ENCODE results near the gene ITPR3. TPM values are rescaled to one million over a fixed set of nuclear protein-coding genes. Genes with fewer than 3 reads are reported as not detected.

The ITPR3 gene
- total RNA-seq, 2 donors from 2014 or later = 15.6 to 17.1 TPM

DNA sequence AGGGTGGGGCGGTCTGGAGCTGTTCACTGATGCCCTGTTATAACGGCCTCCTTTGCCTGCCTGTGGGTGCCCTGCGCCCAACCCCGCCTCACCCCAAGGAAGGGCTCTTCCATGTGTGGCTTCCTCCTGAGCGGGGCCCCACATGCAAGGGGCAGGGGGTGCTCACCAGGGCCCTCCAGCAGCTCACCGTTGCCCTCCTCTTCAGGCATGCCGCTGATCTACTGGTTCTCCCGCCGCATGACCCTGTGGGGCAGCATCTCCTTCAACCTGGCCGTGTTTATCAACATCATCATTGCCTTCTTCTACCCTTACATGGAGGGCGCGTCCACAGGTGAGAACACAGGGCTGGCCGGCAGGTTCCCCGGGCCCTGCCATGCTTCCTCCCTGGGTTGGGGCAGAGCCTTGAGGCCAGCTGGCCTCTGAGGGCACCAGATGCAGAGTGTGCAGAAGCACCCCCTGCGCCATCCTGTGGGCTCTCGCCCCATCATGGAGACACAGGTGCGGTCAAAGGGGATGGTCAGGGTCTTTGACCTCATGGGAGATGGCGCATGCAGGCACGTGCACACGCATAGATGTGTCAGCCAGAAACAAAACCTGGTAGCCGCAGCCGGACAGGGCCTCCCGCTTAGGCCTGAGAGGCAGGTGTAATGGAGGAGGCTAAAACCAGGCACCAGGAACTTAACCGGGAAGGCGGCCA lies 67.5 kb downstream of the ITPR3 start:
- DNase-seq (ENCODE audit: low spot score) = no peak
- intact Hi-C loops (cut with DNase I) = no loop called here

DNA sequence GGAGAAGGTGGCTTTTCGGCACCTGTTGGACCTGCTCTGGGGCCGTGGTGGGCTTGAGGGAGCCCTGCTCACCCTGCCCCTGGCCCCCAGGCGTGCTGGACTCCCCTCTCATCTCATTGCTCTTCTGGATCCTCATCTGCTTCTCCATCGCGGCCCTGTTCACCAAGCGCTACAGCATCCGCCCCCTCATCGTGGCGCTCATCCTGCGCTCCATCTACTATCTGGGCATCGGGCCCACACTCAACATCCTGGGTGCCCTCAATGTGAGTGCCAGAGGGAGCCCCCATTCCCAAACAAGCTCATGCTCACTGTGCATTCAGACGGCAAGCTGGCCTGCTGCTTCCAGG lies 68.0 kb downstream of the ITPR3 start:
- intact Hi-C loops (cut with DNase I) = no loop called here
- no peak for DNase-seq (ENCODE audit: low spot score)

DNA sequence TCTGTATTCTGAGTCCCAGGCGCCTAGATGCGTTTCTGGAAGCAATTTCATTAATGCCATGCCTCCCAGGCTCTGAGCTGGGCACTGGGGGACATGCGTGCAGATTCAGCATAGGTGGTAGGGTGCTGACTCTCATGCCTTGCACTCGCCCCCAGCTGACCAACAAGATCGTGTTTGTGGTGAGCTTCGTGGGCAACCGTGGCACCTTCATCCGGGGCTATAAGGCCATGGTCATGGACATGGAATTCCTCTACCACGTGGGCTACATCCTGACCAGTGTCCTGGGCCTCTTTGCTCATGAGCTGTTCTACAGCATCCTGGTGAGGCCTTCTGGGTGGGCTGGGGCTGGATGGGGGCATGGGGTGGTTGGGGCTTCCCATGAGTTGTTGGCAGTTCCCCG lies 68.8 kb downstream of the ITPR3 start:
- intact Hi-C loops (cut with DNase I) = no loop called here
- DNase-seq (ENCODE audit: low spot score) = no peak

DNA sequence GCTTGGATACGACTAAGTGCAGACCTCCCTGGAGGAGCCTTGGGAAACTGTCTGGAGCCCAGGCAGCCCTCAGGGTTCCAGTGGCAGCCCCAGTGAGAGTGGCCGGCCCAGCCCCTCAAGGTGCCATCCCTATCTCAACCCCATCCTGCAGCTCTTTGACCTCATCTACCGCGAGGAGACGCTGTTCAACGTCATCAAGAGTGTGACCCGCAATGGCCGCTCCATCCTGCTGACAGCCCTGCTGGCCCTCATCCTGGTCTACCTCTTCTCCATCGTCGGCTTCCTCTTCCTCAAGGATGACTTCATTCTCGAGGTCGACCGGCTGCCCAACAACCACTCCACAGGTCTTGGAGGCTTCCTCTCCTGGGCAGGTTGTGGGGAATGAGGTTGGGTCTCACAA lies 69.6 kb downstream of the ITPR3 start:
- DNase-seq (ENCODE audit: low spot score) = no peak
- intact Hi-C loops (cut with DNase I) = loop anchor here in 1 of 2 donors (1.0 kb wide), 1 partner anchor 113 kb away; no protein-coding TSS in a partner anchor

DNA sequence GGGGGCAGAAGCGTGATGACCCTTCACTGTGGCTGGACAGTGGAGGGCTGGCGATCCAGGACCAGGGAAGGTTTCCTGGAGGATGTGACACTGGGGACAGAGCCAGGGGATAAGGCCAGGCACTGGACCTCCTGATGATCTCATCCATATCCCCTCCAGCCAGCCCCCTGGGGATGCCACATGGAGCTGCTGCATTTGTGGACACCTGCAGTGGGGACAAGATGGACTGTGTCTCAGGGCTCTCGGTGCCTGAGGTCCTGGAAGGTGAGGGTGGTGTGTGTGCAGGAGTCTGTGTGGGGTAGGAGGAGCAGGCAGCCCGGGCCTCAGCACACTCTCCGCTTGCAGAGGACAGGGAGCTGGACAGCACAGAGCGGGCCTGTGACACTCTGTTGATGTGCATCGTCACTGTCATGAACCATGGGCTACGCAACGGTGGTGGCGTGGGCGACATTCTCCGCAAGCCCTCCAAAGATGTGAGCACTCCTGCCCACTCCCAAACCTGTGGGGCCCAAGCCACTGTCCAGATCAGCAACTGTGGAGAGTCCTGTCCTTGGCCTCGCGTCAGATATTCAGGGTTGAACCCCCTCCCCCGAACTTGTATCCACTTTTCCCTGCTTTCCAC lies 70.4 kb downstream of the ITPR3 start:
- intact Hi-C loops (cut with DNase I) = loop anchor here in 1 of 2 donors (1.0 kb wide), 1 partner anchor 114 kb away; no protein-coding TSS in a partner anchor
- DNase-seq (ENCODE audit: low spot score) = no peak

DNA sequence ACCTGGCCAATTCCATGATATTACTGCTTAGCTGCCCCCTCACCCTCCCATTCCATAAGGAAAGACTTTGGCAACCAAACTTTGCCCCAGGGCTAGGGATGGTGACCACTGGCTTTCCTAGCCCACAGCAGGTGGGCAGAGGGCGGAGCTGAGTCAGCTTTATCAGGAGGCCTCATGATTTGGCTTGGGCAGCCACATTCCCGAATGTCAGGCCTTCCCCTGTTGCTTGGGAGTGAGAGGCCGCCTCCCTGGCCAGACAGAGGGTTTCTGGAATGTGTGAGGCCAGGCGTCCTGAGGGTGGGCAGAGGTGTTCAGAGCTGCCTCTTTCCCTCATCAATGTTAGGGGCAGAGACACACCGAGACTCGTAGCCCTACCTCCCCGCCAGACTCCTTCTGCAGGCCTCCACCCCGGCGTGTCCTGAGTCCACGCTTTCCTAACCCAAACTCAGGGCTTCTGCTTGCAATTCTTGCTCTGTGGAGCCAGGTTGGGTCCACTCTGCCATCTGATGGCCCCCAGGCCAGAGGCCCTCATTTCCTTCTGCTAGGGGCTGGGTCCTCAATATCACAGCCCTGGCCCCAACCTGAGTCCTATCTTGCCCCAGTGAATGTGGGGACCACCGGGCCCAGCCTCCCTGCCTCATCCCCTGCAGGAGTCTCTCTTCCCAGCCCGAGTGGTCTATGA lies 71.1 kb downstream of the ITPR3 start:
- DNase-seq (ENCODE audit: low spot score) = no peak
- intact Hi-C loops (cut with DNase I) = no loop called here

DNA sequence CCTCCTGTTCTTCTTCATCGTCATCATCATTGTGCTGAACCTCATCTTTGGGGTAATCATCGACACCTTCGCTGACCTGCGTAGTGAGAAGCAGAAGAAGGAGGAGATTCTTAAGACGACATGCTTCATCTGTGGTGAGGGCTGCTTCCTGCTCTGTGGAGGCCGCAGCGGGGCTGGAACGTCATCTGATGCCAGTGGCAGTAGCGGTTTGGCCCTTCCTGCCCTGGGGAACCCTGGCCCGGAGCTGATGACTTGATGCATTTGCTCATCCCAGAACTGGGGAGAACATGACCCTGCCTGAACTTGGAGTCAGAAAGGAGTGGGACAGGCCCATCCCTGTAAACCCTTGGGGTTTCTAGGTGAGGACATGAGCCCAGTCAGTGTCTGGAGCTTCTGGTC lies 71.6 kb downstream of the ITPR3 start:
- DNase-seq (ENCODE audit: low spot score) = no peak
- intact Hi-C loops (cut with DNase I) = no loop called here

DNA sequence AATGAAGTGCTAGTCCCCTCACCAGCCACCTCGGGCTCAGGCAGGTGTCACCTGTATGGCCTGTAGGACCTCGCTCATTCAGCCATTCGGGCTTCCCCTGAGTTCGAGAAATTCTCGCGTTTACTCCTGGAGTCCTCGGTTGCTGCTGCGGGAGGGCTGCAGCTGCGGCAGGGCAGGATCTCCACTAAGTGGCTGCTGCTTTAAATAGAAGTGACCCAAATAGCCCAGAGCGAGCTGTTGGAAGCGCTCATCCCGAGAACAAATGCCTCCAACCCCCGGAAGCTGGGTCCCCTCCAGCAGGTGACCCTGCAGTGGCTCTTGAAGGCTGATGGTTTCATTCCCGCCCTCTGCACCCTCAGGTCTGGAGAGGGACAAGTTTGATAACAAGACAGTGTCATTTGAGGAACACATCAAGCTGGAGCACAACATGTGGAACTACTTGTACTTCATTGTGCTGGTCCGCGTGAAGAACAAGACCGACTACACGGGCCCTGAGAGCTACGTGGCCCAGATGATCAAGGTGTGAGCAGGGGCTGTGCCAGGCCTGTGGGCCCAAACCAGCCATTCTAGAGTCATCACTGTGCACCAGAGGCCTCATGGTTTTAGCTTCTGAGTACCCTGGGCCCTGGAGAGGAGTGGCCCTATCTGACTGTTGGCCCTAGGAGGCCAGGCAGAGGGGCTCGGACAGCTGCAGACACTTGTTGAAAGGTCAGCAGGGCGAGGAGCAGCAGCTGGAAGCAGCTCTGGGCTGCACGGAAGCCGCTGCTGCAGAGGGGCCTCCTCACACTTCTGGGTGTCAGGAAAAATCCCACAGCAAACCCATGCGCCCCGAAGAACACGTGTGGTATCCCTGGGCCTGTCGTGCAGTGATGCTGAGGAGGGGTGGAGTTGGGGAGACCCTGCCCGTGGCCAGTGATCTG lies 72.3 kb downstream of the ITPR3 start:
- DNase-seq (ENCODE audit: low spot score) = no peak
- intact Hi-C loops (cut with DNase I) = no loop called here

DNA sequence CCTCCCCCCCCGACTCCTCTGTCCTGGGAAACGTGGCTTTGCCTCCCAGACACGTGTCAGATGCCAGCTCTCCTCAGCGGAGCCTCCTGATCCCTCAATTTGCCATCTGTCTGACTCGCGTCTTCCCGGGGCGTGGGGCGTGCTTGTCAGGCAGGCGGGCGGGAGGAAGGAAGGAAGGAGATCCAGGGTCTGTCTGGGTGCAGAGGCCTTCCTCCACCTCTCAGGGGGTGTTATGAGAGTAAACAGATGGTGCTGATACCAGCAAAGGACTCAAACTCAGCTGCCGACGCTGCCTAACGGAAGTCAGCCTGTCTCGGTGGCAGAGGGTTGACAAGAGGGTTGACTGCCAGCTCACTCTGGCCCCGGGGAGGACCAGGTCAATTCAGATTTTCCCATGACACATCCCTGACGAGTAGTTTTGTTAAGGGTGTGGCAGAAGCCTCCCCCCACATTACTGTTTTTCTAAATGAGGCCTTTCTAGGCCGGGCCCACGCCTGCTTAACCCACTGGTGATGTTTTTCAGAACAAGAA lies 73.3 kb downstream of the ITPR3 start:
- intact Hi-C loops (cut with DNase I) = no loop called here
- no peak for DNase-seq (ENCODE audit: low spot score)

DNA sequence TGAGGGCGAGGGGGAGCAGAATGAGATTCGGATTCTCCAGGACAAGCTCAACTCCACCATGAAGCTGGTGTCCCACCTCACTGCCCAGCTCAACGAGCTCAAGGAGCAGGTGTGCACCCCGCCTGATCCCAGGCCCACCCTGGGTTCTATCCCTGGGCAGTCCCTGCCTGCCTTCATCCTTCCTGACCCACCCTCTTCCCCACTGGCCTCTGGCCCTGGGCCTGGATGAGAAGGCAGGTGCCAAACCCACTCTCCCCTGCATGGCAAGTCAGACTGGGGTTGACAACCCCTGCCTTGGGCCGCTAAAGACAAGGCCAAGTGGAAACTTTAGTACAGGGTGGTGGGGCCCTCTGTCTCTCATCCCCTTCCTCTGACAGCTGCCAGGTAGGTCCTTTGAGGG lies 73.9 kb downstream of the ITPR3 start:
- intact Hi-C loops (cut with DNase I) = no loop called here
- DNase-seq (ENCODE audit: low spot score) = no peak

DNA sequence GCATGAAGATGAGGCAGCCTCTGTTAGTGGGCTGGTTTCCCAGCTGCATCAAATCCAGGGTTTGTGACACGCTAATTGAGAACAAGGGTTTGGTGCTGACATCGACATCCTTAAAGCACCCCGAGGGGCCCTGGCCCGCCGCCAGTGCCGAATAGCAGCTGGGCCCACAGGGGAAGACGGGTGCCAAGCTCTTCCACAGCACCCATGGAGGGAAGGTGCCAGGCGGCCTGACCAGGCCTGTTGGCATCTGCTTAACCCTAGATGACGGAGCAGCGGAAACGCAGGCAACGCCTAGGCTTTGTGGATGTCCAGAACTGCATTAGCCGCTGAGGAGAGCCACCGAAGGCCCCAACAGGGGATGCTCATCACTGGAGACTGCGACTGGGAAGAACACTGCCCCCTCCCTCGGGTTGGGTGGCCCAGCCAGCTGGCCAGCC lies 74.3 kb downstream of the ITPR3 start:
- intact Hi-C loops (cut with DNase I) = no loop called here

DNA sequence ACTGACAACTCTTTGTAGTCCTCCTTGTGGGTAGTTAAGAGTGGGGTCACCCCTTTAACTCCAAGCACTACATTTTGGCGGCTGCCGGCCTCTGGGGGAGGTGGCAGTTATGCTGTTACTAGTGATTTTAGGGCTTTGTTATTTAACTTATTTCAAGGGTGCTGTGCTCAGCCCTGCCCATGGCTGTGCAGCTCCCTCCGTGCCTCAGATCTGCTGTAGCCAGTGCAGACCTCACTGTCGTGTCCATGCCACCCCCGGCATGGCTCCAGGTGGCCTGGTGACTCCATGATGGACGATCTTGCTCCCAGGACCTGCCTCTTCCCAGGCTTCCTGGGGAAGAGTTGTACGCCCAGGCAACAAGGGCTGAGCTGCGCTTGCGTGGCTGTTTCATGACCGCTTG lies 75.0 kb downstream of the ITPR3 start:
- intact Hi-C loops (cut with DNase I) = no loop called here
- DNase-seq (ENCODE audit: low spot score) = no peak

More for the DNA sequence above, 74.3 kb downstream of the ITPR3 start:
- DNase-seq (ENCODE audit: low spot score) = no peak

DNA sequence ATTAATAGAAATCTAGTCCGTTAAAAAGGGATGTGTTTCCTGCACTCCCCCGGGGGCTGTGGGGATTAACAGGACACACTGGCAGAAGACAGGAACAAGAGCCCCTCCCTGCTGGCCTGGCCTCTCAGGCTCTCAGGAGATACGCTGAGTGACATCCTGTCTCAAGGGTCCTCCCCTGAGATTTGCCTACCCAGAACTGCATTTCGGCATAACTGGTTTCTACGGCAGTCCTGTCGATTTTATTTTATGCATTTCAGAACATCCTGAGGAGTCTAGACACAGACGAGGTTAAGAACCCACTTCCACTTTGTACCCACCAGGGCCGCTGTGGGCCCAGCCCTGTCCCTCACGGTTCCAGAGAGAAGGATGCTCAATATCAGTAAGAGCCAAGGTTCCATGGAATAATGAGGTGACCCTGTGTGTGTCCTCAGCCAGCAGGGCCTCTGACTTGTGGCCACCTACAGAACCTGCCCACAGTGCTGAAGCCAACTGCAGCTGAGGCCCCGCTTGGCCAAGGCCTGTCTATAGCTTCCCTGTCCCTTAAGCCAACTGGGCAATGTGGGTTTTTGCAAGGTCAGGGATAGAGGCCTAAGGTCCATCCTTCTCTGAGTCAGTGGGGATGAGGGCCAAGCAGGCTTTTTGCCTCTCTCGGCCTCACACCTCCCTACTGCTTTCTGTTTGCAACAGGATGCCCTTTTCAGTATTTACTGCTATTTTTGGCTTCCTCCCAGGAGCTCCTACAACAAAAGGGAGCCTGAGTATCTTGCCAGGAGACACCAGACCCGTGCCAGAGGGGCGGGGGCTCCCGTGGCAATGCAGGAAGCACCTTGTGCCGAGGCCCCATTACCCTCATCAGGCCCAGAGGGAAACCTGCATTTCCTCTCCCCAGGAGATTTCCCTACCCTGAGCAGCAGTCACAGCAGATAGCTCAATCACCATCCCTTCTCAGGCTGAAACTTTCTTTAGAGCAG lies 75.7 kb downstream of the ITPR3 start:
- intact Hi-C loops (cut with DNase I) = no loop called here

DNA sequence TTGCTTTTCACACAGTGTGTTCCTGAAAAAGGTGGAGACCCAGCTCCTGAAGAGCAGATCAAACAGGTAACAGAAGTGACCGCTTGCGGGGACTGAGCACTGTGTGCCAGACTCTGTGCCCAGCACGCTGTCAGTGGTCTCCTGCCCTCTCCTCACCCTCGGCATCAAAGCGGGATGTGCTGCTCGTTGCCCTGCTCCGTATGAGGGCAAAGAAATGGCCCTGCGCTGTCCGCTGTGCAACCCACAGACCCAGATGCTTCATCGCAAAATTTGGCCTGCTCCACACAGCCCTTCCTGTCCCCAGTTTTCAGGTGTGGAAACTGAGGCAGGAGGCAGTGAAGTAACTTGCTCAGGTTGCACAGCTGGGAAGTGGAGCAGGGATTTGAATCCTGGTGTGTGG lies 76.7 kb downstream of the ITPR3 start:
- no peak for DNase-seq (ENCODE audit: low spot score)
- intact Hi-C loops (cut with DNase I) = no loop called here

More for the DNA sequence above, 75.7 kb downstream of the ITPR3 start:
- DNase-seq (ENCODE audit: low spot score) = no peak

DNA sequence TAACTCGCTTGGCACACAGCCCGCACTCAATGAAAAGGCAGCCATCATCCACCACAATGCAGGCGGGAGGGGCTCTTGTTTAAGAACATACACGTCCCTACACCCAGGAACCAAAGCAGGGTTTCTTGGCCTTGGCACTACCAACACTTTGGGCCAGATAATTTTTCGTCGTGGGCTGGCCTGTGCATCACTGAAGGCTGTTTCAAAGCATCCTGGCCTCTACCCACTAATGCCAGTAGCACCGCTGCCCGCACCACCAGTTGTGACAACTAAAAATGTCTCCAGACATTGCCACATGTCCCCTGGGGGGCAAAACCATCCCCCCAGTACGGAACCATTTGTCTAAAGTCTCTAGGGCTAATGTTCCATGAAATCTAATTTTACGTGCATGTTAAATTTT lies 77.4 kb downstream of the ITPR3 start:
- intact Hi-C loops (cut with DNase I) = no loop called here
- no peak for DNase-seq (ENCODE audit: low spot score)

DNA sequence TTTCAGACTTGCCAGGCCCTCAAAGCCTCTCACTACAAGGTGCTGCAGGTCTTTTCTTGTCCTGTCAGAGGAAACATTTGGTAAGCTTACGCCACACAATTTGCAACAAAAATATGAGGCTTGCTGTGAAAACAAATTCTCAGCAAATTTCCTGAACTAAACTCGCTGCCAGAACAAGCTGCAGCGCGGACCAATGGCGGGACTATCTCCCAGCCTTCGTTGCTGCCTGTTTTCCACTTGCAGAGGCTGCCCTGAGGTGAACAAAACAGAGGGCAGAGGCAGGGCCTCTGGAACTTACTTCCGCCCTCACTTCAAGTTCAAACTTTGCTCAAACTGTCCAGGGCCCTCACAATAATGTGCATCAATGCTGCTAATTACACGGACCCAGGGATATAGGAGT lies 78.0 kb downstream of the ITPR3 start:
- DNase-seq (ENCODE audit: low spot score) = no peak
- intact Hi-C loops (cut with DNase I) = no loop called here

DNA sequence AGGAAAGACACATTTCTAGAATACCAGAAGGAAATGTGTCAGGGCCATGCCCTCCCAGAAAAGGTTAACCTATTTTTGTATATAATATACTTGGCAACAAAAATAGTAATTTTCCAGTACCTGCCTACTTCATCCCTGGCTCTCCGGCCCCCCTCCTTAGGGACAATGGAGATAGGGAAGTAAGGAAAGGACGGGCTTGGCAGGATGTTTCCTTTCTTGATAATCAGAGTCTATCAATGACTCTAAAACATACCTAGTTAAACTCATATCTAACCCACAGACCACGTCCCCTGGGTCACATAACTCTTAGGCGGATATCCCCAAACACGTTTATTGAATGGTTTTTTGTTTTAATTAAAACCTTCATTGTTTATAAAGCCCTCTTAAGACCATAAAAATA lies 78.6 kb downstream of the ITPR3 start:
- DNase-seq (ENCODE audit: low spot score) = no peak
- intact Hi-C loops (cut with DNase I) = no loop called here

DNA sequence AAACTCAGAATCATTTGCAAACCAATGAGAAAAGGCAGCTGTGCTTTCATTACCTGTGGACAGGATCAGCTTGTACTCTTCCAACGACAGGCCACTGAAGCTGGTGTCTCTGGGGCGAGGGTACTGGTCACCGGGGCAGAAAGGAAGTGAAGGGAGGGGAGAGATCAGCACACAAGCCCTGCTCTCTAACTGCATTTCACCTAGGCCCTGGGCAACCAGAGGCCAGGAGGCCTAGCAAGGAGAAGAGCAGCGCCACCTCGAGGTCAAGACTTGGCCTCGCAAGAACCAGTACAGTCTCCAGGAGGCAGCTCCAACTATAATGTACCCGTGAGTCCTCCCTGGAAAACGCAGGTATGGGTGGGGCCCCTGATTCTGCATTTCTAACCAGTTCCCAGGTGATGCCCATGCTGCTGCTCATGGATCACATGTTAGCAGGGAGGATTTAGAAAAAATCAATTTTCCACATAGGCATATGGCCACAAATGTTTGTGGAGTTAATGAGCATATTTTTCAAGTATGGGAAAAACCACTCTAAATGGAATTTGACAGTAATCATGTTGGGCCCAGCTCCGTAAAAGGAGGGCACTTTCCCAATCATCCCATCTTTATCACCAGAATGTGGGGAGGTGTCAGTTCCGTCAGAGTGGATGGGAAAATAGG lies 79.4 kb downstream of the ITPR3 start:
- DNase-seq (ENCODE audit: low spot score) = no peak
- intact Hi-C loops (cut with DNase I) = no loop called here

Data from posterior vena cava (tissue), 2 donors.